Right lobe of liver (tissue), 6 donors: ENCODE data around the gene RERE. TPM values are rescaled to one million over a fixed set of nuclear protein-coding genes. Genes with fewer than 3 reads are reported as not detected.

Experiments used
- ATAC-seq, 4 donors: fragments of 200-7000 bp; cut with Tn5 transposase; one replicate each; pipeline ENCODE4 v1.9.1; 2020; ENCODE audit warnings: mild to moderate bottlenecking in 4 of 4, moderate library complexity in 4 of 4
- DNase-seq, 3 donors: peaks; one replicate each; pipeline ENCODE4 v3.0.0-alpha.2; 2020
- H3K27ac ChIP-seq, 3 donors: fragments of 200-600 bp; one replicate each; pipeline ENCODE4 v1.8.0; 2022
- H3K27me3 ChIP-seq, 2 donors: fragments of 200-600 bp; one replicate each; pipeline ENCODE4 v1.8.0; 2022
- H3K36me3 ChIP-seq, 4 donors: fragments of 200-600 bp; sonication (generic) in 1 of 4; one replicate each; pipeline versions ENCODE4 v1.5.1 to v1.8.0; 2017 to 2022; ENCODE audit warnings: control low read depth in 1 of 4
- H3K4me1 ChIP-seq, 4 donors: fragments of 200-600 bp; sonication (generic) in 1 of 4; one replicate each; pipeline versions ENCODE4 v1.5.1 to v1.8.0; 2017 to 2022; ENCODE audit warnings: control low read depth in 1 of 4
- H3K4me3 ChIP-seq, 3 donors: fragments of 200-600 bp; one replicate each; pipeline ENCODE4 v1.8.0; 2022
- H3K9me3 ChIP-seq, 4 donors: fragments of 200-600 bp; sonication (generic) in 1 of 4; one replicate each; pipeline versions ENCODE4 v1.5.1 to v1.8.0; 2017 to 2022; ENCODE audit warnings: control low read depth in 1 of 4
- POLR2A ChIP-seq: fragments of 450-650 bp; IDR thresholded peaks from one replicate; pipeline ENCODE4 v1.6.1; 2017; ENCODE audit warnings: antibody characterized with exemption, mild to moderate bottlenecking
- WGBS: methylation state at CpG from one replicate; pipeline ENCODE4 v1.1.6; 2018; ENCODE audit warnings: low coverage, low lambda C conversion rate; ENCODE audit not compliant: insufficient coverage; ENCODE audit errors: missing lambda C conversion rate; 5-methylcytosine and 5-hydroxymethylcytosine counted together
- intact Hi-C, 2 donors: fragments of 100-400 bp; cut with DNase I; formaldehyde crosslinking; loops; one replicate each; pipeline versions ENCODE4 v1.11.2 to v1.14.1; 2022
- total RNA-seq, 6 experiments: library from RNA; depleted of rRNA in 2 of 6; stranded (reverse); fragments of >200 nt in 2 of 6; fragmentation: NEBNext Ultra II Directional in 3 of 6; extraction: Animal tissue kit (Norgen Biotek cat#: 25700) in 3 of 6; gene quantifications; one replicate each; pipeline versions ENCODE4 v1.1.0 to v1.2.4, GENCODE V29; 2016 to 2023
- TF ChIP-seq, protein P1 (sequence below), 4 donors: fragments of 200-600 bp in 3 of 4; fragments of 450-650 bp in 1 of 4; IDR thresholded peaks; one replicate each; pipeline versions ENCODE4 v1.5.1 to v1.8.0; 2016 to 2022; ENCODE audit warnings: antibody characterized with exemption in 4 of 4, mild to moderate bottlenecking in 2 of 4
- donor health status: DM: no; HTN: yes; CAD: no.
- donor health status: DM: no; HTN: no; CAD: no.
- donor health status: DM: no; HTN: no; CAD: no.
- donor health status: DM: no; HTN: yes; CAD: no.
- donor health status: DM: no; HTN: yes; CAD: no.

The RERE gene
- total RNA-seq, 6 experiments from 2014 or later = 17.5 to 38.4 (median 25.0) TPM

DNA sequence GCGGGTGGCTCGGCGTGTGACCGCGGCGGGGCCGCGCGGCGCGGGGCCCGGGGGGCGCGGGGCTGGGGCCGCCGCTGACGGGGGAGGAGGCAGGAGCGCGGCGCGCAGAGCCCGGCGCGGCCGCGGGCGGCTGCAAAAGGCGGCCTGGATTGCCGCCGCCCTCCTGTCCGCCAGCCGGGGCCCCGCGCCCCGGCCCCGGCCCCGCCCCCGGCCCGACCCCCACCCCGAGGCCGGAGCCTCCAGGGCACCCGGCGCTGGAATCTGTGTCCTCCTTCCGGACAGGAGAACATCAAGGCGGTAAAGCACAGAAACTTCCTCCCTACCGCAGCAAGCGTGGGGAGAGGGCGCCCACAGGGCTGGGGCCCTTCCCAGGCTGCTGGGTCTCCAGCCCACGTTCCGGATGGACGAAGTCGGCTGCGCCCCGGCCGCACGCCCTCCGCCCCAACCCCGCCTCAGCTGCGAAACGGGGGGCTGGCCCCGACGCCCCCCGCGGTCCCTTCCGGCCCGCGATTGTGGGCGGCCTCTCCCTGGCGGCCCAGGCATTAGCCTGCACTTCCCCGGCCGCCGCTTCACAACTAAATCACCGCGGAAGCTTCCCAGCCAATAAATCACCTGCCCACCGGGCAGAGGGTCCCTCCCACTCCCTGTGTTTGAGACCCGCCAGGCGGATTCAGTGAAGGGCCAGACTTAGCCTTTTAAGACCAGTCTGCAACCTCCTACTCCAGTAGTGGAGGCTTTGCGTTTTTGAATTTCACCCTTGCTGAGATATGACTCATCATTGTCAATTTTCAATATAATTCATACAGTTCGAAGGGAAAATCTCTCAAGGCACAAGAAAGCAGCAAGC, 393.5 kb downstream of the RERE start:
- peak; percentile 61 for TF ChIP-seq POLR2A
- TF ChIP-seq, protein P1, sequence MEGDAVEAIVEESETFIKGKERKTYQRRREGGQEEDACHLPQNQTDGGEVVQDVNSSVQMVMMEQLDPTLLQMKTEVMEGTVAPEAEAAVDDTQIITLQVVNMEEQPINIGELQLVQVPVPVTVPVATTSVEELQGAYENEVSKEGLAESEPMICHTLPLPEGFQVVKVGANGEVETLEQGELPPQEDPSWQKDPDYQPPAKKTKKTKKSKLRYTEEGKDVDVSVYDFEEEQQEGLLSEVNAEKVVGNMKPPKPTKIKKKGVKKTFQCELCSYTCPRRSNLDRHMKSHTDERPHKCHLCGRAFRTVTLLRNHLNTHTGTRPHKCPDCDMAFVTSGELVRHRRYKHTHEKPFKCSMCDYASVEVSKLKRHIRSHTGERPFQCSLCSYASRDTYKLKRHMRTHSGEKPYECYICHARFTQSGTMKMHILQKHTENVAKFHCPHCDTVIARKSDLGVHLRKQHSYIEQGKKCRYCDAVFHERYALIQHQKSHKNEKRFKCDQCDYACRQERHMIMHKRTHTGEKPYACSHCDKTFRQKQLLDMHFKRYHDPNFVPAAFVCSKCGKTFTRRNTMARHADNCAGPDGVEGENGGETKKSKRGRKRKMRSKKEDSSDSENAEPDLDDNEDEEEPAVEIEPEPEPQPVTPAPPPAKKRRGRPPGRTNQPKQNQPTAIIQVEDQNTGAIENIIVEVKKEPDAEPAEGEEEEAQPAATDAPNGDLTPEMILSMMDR (IDR thresholded peaks at IDR 0.05) = no peak
- Histone ChIP-seq H3K4me3 (peak overlapping the region; percentile 64 to 70 (median 66)), H3K4me1 (peaks cover 0 to 37% (median 7%) of the 10 kb centered on the region in 4 donors), H3K27me3 (no peaks in the 10 kb centered on the region), H3K36me3 (no peaks in the 10 kb centered on the region), H3K9me3 (no peaks in the 10 kb centered on the region), H3K27ac (peak overlapping the region; percentile 93 to 96 (median 93))
- ATAC-seq (peak; percentile 31 to 52 (median 38)), DNase-seq (peak; percentile 58 to 70 (median 65))
- 1% methylated on average over 13 of the region's 79 CpGs for WGBS
- intact Hi-C loops = no loop called here

DNA sequence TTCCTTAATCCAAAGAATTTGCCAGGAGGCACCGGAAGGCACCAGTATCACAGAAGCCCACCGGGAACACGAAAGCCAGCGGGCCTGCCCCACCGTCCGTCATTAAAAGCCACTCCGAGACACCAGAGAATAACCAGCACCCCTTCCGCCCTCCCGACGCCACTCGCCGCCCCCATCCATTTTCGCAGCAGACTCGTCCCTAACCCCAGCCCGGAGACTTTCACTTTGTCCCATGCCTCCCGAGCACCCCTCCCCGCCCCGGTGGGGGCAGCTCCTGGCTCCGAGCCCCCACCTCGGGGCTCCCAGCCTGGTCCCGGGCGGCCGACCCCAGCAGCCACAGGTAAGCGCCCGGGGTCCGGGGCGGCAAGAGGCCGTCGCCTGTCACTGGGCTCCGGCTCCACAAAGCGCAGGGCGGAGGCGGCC, 394.2 kb downstream of the RERE start:
- intact Hi-C loops = no loop called here
- DNase-seq (peak; percentile 63 to 68 (median 68)), ATAC-seq (peak; percentile 16 to 24 (median 18))
- 1% methylated on average over 10 of the region's 33 CpGs for WGBS
- Histone ChIP-seq H3K4me1 (peaks cover 0 to 43% (median 10%) of the 10 kb centered on the region in 4 donors), H3K27ac (peak overlapping the region; percentile 93 to 96 (median 93)), H3K27me3 (no peaks in the 10 kb centered on the region), H3K4me3 (peak overlapping the region; percentile 48 to 70 (median 66)), H3K9me3 (no peaks in the 10 kb centered on the region), H3K36me3 (no peaks in the 10 kb centered on the region)
- TF ChIP-seq POLR2A = no peak
- TF ChIP-seq, protein P1 (IDR thresholded peaks at IDR 0.05) = no peak

DNA sequence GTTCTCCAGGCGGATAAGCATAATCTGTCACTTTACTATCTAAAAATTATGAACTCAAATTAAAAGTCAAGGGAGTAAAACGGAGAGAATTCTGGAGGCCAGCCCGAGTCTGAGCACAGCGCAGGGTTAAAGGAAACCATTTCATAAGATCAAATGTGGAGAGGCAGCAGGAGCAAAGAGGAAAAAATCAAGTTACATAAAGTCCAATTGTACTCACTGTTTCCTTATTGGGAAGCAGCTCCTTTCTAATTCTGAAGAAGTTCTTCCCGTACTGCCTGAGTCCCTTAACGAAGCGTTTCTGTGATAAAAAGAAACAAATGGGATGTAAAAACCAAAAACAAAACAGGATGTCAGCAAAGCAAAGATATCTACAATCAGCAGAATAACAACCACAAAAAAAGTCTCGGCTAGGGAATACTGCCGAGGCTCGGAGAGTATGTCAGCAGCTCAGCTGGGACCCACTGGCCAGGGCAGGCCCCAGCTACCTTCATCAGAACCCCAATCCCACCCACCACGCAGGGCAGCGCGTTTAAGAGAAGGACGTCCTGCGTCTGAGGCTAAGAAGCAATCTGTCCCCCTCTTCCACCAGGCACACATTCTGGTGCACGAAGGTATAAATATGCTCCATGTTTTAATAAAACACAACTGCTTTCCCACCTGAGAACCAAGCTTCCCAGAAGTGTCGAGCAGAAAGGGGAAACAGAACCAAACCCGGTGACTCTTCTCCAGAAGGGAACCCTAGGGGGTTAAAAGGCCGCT, 394.8 kb downstream of the RERE start:
- Histone ChIP-seq H3K27ac (peak overlapping the region; percentile 93 to 96 (median 93)), H3K9me3 (no peaks in the 10 kb centered on the region), H3K36me3 (no peaks in the 10 kb centered on the region), H3K4me3 (peak overlapping the region; percentile 48 to 70 (median 66)), H3K4me1 (peaks cover 0 to 49% (median 15%) of the 10 kb centered on the region in 4 donors), H3K27me3 (no peaks in the 10 kb centered on the region)
- DNase-seq (peak in 2 of 3 donors; percentile 51 to 67), ATAC-seq (peak; percentile 21 to 49 (median 28))
- TF ChIP-seq POLR2A = peak; percentile 32
- TF ChIP-seq, protein P1 (IDR thresholded peaks at IDR 0.05) = no peak
- under 1% methylated on average over 19 of the region's 19 CpGs for WGBS
- intact Hi-C loops = no loop called here

DNA sequence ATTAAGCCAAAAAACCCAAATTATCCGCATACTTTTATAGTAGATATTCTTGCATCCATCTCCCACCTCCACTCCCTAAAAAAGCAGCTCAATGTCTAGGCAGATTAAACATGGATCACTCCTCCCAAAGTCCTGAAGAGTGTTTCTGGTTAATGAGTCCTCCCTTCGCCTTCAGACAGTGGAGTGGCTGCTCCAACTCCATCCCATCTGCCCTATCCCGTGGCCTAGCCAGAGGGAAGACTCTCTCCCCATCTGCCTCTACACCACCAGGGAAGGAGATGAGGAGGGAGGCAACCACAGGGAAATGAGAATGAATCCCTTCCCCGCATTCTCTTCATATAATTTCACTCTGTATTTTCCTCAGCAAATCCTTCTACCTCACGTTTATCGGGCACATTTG, 395.7 kb downstream of the RERE start:
- no peaks in the 10 kb centered on the region for H3K36me3 ChIP-seq
- DNase-seq (no peak), ATAC-seq (peak in 3 of 4 donors; percentile 4 to 17 (median 7))
- intact Hi-C loops = no loop called here
- TF ChIP-seq, protein P1 (IDR thresholded peaks at IDR 0.05) = no peak
- no peak for TF ChIP-seq POLR2A
- no peaks in the 10 kb centered on the region for H3K9me3 ChIP-seq
- no peaks in the 10 kb centered on the region for H3K27me3 ChIP-seq
- H3K27ac ChIP-seq = peak overlapping the region; percentile 93 to 96 (median 93)
- H3K4me1 ChIP-seq = peaks cover 0 to 59% (median 23%) of the 10 kb centered on the region in 4 donors
- WGBS = 25% methylated on average over 6 of the region's 6 CpGs
- H3K4me3 ChIP-seq = peak overlapping the region; percentile 48 to 70 (median 66)
